Type B pancreatic cell (in vitro differentiated cells): Measurements from ENCODE around the gene NGF. TPM values are rescaled to one million over a fixed set of nuclear protein-coding genes. Genes with fewer than 3 reads are reported as not detected.

Experiments
- DNase-seq: peaks from one replicate; pipeline ENCODE4 v3.0.0; 2021; ENCODE audit warnings: mixed read lengths; ENCODE audit not compliant: unreplicated experiment; ENCODE audit errors: extremely low spot score
- H3K27ac Mint-ChIP-seq: 2 replicates; pipeline ENCODE4 v1.8.0; 2021; ENCODE audit warnings: mild to moderate bottlenecking, mixed read lengths
- H3K27me3 Mint-ChIP-seq: 2 replicates; pipeline ENCODE4 v1.8.0; 2021; ENCODE audit warnings: mixed read lengths
- H3K36me3 Mint-ChIP-seq: 2 replicates; pipeline ENCODE4 v1.8.0; 2021; ENCODE audit warnings: mixed read lengths
- H3K4me1 Mint-ChIP-seq: one replicate; pipeline ENCODE4 v1.8.0; 2021; ENCODE audit warnings: mixed read lengths; ENCODE audit not compliant: unreplicated experiment
- H3K4me3 Mint-ChIP-seq: 2 replicates; pipeline ENCODE4 v1.8.0; 2021; ENCODE audit warnings: mild to moderate bottlenecking, mixed read lengths
- H3K9me3 Mint-ChIP-seq: 2 replicates; pipeline ENCODE4 v1.8.0; 2021; ENCODE audit warnings: mixed read lengths
- total RNA-seq: library from RNA; stranded (reverse); gene quantifications from 2 replicates; pipeline ENCODE4 v1.2.1, GENCODE V29; 2021; ENCODE audit warnings: low replicate concordance
- TF ChIP-seq, protein P1 (sequence below): fragments of 200-600 bp; sonication (generic); conservative IDR thresholded peaks from 2 replicates; pipeline ENCODE4 v1.5.0; 2021; ENCODE audit warnings: antibody characterized with exemption, mild to moderate bottlenecking

Gene NGF
- total RNA-seq, 1 donor from 2014 or later, result 3.3 TPM

DNA sequence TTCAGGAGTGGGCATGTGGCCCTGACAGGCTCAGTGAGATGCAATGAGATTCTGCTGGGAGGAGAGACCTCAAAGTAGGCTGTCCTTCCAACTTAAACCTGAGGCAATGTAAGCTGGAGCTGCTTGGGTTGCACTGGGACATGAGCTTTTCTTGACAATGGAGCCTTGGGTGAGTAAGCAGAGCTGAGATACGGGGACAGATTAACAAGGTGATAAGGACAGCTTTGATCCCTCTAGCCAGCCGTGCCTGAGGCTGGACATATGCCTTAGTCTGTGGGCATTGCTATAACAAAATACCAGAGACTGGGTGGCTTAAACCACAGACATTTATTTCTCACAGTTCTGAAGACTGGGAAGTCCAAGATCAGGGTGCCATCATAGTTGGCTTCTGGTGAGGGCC is 18.3 kb upstream of the NGF start:
- no peak overlapping the region for H3K27ac Mint-ChIP-seq
- DNase-seq, result no peak
- H3K9me3 Mint-ChIP-seq, result no peaks in the 10 kb centered on the region
- H3K4me3 Mint-ChIP-seq, result no peak overlapping the region
- H3K27me3 Mint-ChIP-seq, result peaks cover 7% of the 10 kb centered on the region
- H3K4me1 Mint-ChIP-seq, result peaks cover 11% of the 10 kb centered on the region
- TF ChIP-seq, protein P1, sequence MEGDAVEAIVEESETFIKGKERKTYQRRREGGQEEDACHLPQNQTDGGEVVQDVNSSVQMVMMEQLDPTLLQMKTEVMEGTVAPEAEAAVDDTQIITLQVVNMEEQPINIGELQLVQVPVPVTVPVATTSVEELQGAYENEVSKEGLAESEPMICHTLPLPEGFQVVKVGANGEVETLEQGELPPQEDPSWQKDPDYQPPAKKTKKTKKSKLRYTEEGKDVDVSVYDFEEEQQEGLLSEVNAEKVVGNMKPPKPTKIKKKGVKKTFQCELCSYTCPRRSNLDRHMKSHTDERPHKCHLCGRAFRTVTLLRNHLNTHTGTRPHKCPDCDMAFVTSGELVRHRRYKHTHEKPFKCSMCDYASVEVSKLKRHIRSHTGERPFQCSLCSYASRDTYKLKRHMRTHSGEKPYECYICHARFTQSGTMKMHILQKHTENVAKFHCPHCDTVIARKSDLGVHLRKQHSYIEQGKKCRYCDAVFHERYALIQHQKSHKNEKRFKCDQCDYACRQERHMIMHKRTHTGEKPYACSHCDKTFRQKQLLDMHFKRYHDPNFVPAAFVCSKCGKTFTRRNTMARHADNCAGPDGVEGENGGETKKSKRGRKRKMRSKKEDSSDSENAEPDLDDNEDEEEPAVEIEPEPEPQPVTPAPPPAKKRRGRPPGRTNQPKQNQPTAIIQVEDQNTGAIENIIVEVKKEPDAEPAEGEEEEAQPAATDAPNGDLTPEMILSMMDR, result no peak
- H3K36me3 Mint-ChIP-seq, result no peaks in the 10 kb centered on the region

DNA sequence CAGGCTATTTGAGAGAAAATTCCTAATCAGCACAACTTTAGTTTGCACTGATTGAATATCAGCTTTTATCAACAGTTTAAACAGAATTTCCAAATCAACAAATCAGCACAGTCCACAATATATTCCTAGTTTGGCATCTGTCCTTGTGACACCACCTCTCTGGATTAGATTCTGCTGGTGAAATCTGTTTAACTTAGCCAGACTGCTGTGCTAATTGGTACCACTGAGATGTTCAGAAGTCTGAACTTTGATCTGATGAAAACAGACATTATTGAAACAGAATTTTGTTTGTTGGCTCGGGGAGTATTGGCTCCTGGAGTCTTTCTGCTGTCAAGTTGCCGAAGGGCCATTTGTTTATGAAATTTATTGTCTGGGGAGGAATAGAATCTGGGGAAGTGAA is 17.0 kb upstream of the NGF start:
- peak overlapping the region; percentile 2 for H3K4me3 Mint-ChIP-seq
- H3K27ac Mint-ChIP-seq, result no peak overlapping the region
- DNase-seq, result no peak
- TF ChIP-seq, protein P1, result no peak
- H3K9me3 Mint-ChIP-seq, result no peaks in the 10 kb centered on the region
- peaks cover 8% of the 10 kb centered on the region for H3K27me3 Mint-ChIP-seq
- peaks cover 11% of the 10 kb centered on the region for H3K4me1 Mint-ChIP-seq
- H3K36me3 Mint-ChIP-seq, result no peaks in the 10 kb centered on the region

DNA sequence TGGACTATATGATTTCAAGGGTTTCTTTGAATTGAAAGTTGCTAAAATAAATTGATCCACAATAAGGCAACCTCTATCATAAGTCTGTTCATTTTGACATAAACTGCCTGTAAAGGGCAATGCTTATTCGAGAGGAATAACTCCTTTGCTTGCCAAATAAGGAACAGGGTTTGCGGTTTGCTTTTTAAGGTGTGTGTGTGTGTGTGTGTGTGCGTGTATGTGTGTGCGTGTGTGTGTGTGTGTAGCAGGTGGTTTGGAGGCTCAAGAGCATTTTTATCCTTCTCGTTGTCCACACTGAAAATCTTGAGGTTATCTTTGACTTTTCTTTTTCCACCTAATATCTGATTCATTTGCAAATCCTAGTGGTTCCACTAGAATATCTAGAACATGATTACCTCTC is 13.1 kb upstream of the NGF start:
- no peak overlapping the region for H3K27ac Mint-ChIP-seq
- H3K36me3 Mint-ChIP-seq, result no peaks in the 10 kb centered on the region
- peaks cover 19% of the 10 kb centered on the region for H3K27me3 Mint-ChIP-seq
- TF ChIP-seq, protein P1, result no peak
- no peak for DNase-seq
- H3K4me3 Mint-ChIP-seq, result no peak overlapping the region
- H3K9me3 Mint-ChIP-seq, result no peaks in the 10 kb centered on the region
- H3K4me1 Mint-ChIP-seq, result peaks cover 11% of the 10 kb centered on the region

DNA sequence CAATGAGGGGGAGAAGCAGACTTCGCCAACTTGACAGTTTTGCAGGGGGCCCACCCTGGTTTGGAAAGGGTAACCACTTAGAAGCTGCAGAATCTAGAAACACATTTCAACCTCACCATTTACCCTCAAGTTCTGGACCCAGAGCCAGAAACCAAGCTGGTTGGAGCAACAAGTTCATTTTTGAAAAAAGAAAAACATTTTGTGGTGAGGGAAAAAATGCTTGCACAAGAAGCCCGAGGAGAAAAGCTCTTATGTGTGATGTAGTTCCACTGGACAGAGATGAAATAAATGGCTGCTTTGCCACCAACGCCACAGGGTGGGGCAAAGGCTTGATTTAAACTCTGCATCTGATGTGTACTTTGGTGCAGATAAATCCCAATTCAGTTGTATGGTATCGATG is 10.6 kb upstream of the NGF start:
- Mint-ChIP-seq H3K27ac (no peak overlapping the region), H3K27me3 (peaks cover 31% of the 10 kb centered on the region)
- TF ChIP-seq, protein P1, result no peak

DNA sequence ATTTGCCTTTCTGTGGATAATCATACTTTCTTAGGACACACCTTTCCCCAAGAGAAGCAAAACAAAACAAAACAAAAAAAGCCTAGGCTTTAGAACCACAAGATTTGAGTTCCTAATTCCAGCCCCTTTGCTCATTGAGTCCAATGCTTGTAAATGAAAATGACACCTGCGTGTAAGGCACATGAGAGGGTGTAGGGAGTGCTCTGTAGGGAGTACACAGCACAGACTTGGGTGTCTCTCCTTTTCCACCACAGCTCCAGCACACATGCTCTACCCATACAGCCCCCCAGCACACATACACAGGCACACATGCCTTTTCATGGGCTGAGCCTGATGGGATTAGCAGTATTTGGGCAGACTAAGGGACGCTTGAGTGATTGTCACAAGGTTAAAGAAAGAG is 9.2 kb upstream of the NGF start:
- Mint-ChIP-seq H3K9me3 (no peaks in the 10 kb centered on the region), H3K36me3 (no peaks in the 10 kb centered on the region), H3K27ac (no peak overlapping the region), H3K27me3 (peaks cover 29% of the 10 kb centered on the region), H3K4me3 (no peak overlapping the region), H3K4me1 (no peaks in the 10 kb centered on the region)
- TF ChIP-seq, protein P1, result no peak
- no peak for DNase-seq

More for the DNA sequence above, 10.6 kb upstream of the NGF start:
- H3K36me3 Mint-ChIP-seq, result no peaks in the 10 kb centered on the region
- no peaks in the 10 kb centered on the region for H3K9me3 Mint-ChIP-seq
- no peak overlapping the region for H3K4me3 Mint-ChIP-seq
- no peak for DNase-seq
- no peaks in the 10 kb centered on the region for H3K4me1 Mint-ChIP-seq

DNA sequence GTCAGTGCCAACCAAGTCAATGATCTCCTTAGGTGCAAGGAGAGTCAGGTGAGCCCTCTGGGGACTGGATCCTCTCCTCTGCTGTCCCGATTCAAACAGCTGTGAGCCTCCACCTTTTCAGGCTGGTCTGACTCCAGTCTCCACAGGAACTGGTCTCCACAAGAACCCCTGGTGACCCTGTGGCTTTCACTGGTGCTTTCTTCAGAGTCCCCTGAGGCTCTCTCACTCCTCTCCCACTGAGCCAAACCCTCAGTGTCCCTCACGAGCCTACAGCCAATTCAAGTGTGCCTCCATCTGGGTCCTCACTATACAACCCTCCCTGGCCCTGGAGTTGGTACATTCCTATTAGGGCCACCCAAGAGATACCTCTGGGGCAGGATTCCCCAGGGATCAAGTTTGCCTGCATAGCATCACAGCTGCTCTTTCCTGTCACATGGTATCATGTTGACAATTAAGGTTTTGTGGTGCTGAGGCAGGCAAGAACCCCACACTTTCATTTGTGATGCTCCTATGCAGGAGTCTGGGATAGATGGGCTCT is 5.2 kb upstream of the NGF start:
- Mint-ChIP-seq H3K36me3 (no peaks in the 10 kb centered on the region), H3K27ac (no peak overlapping the region), H3K9me3 (no peaks in the 10 kb centered on the region), H3K4me1 (no peaks in the 10 kb centered on the region), H3K27me3 (peaks cover 45% of the 10 kb centered on the region), H3K4me3 (no peak overlapping the region)
- TF ChIP-seq, protein P1, result no peak
- DNase-seq, result no peak
